C4-2B (cell line): ENCODE data around the gene PCDHGB4.

Experiments
- CTCF ChIP-seq: fragments of 450-650 bp; conservative IDR thresholded peaks from 2 replicates; pipeline ENCODE4 v1.5.1; 2017; ENCODE audit warnings: mild to moderate bottlenecking
- ZFX ChIP-seq: fragments of 450-650 bp; IDR thresholded peaks from 2 replicates; pipeline ENCODE4 v1.6.1; 2017

GRCh38 chr5:141342773-141343172 lies 44.7 kb upstream of the PCDHGB4 start:
- TF ChIP-seq CTCF (no peak), ZFX (no peak)
